PFSK-1 (cell line): Measurements from ENCODE around the gene SUCO.

Source experiments
- FOXP2 ChIP-seq: optimal IDR thresholded peaks from 2 replicates; pipeline ENCODE3; 2011; ENCODE audit warnings: borderline replicate concordance, control low read depth, inconsistent platforms; ENCODE audit not compliant: insufficient read depth; ENCODE audit errors: extremely low read length, extremely low read depth
- POLR2AphosphoS5 ChIP-seq: IDR thresholded peaks from 2 replicates; pipeline ENCODE4 v1.6.1; 2012; ENCODE audit warnings: low read depth, mild to moderate bottlenecking, control low read depth, low read length, moderate library complexity
- SIN3A ChIP-seq: IDR thresholded peaks from 2 replicates; pipeline ENCODE4 v1.6.1; 2012; ENCODE audit warnings: mild to moderate bottlenecking, low read length, moderate library complexity, borderline replicate concordance; ENCODE audit not compliant: insufficient read depth
- TAF1 ChIP-seq: IDR thresholded peaks from 2 replicates; pipeline ENCODE4 v1.6.1; 2012; ENCODE audit warnings: low read length, control low read depth, borderline replicate concordance; ENCODE audit not compliant: insufficient read depth
- TF ChIP-seq, protein P1 (sequence below), 2 experiments: IDR thresholded peaks; 2 replicates each; pipeline versions ENCODE4 v1.6.1 to v1.8.0; 2011 to 2012; ENCODE audit warnings: low read depth in 2 of 2, low read length in 2 of 2, control low read depth in 1 of 2, inconsistent platforms in 1 of 2, mild to moderate bottlenecking in 1 of 2, moderate library complexity in 1 of 2; ENCODE audit not compliant: insufficient read depth in 1 of 2

The SUCO gene

GRCh38 chr1:172515927-172516326 is 17.0 kb upstream of the SUCO start:
- TF ChIP-seq SIN3A (no peak), POLR2AphosphoS5 (no peak), FOXP2 (no peak), TAF1 (no peak)
- TF ChIP-seq, protein P1, sequence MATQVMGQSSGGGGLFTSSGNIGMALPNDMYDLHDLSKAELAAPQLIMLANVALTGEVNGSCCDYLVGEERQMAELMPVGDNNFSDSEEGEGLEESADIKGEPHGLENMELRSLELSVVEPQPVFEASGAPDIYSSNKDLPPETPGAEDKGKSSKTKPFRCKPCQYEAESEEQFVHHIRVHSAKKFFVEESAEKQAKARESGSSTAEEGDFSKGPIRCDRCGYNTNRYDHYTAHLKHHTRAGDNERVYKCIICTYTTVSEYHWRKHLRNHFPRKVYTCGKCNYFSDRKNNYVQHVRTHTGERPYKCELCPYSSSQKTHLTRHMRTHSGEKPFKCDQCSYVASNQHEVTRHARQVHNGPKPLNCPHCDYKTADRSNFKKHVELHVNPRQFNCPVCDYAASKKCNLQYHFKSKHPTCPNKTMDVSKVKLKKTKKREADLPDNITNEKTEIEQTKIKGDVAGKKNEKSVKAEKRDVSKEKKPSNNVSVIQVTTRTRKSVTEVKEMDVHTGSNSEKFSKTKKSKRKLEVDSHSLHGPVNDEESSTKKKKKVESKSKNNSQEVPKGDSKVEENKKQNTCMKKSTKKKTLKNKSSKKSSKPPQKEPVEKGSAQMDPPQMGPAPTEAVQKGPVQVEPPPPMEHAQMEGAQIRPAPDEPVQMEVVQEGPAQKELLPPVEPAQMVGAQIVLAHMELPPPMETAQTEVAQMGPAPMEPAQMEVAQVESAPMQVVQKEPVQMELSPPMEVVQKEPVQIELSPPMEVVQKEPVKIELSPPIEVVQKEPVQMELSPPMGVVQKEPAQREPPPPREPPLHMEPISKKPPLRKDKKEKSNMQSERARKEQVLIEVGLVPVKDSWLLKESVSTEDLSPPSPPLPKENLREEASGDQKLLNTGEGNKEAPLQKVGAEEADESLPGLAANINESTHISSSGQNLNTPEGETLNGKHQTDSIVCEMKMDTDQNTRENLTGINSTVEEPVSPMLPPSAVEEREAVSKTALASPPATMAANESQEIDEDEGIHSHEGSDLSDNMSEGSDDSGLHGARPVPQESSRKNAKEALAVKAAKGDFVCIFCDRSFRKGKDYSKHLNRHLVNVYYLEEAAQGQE (IDR thresholded peaks at IDR 0.05; ENCODE audit: insufficient read depth in 1 of 2, low read depth in 2 of 2, low read length in 2 of 2), result no peak

DNA sequence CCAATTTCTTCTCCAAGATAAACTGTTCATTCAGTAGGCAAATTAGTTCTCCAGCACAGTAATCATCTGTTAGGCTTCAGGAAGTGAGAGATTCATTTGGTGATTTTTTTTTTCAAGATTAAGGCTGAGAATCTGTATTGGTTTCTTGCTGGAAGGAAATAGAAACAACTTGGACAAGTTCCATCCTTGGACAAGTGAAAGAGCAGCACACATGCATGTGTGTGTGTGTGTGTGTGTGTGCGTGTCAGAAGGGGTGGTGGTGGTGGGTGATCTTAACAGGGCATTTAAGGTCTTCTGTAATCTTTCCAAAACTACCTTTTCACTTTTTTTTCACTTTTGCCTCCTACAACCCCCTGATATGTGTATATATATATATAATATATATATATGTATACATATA is 15.9 kb upstream of the SUCO start:
- TF ChIP-seq POLR2AphosphoS5, result no peak
- TF ChIP-seq, protein P1 (IDR thresholded peaks at IDR 0.05; ENCODE audit: insufficient read depth in 1 of 2, low read depth in 2 of 2, low read length in 2 of 2), result no peak
- TF ChIP-seq SIN3A, result no peak
- no peak for TF ChIP-seq TAF1
- TF ChIP-seq FOXP2, result no peak

- TF ChIP-seq SIN3A (no peak), FOXP2 (no peak), POLR2AphosphoS5 (no peak)
- TF ChIP-seq, protein P1 (IDR thresholded peaks at IDR 0.05; ENCODE audit: insufficient read depth in 1 of 2, low read depth in 2 of 2, low read length in 2 of 2), result no peak
Observed at GRCh38 chr1:172517545-172517944, 15.4 kb upstream of the SUCO start.

DNA sequence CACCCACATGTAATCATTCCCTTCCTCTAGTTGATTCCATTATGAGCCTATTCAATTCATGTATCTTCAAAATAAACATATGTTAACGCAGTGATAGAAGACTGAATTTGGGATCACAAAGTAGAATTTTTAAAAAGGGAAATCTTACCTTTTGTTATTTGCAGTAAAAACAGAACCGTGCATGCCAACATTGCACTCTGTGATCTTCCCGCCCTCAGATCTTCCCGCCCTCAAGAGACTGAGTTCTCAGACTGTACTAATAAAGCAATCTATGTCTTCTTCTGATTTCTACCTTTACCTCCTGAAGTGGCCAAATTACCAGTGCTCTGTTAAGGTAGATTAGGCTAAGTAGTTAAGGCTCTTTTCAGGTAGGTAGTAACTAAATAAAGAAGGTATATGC is 3.6 kb upstream of the SUCO start:
- TF ChIP-seq SIN3A (no peak), FOXP2 (no peak), POLR2AphosphoS5 (no peak)

DNA sequence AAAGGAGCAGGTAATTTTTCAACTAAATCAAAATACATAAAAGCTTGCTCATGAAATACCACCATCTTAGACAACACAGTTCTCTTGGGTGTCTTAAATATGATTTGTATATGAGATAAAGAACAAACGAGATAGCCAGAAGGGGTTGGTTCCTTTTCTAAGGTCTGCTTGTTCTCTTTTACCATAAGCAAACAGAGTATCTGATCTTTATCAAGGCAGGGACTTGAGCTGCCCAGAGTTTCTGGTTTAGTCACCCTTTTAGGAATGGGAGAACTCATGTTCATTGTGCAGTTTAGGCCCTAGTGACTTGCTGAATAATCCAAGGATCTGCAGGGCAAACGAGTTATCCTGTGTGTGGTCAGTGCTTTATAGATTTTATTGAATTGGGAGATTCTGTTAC is 3.0 kb upstream of the SUCO start:
- TF ChIP-seq POLR2AphosphoS5 (no peak), FOXP2 (no peak), SIN3A (no peak), TAF1 (no peak)
- TF ChIP-seq, protein P1 (IDR thresholded peaks at IDR 0.05; ENCODE audit: insufficient read depth in 1 of 2, low read depth in 2 of 2, low read length in 2 of 2), result no peak
